Left hindlimb (tissue), 1 donor: ENCODE data around the gene RUNX1.

ENCODE experiments used
- DNase-seq: peaks from one replicate; pipeline ENCODE4 v3.0.0-alpha.2; 2018

The RUNX1 gene

GRCh38 chr21:34871026-34871908, 177.8 kb downstream of the RUNX1 start:
- DNase-seq: no peak

- no peak for DNase-seq
Observed at GRCh38 chr21:34870246-34870645, 178.9 kb downstream of the RUNX1 start.

GRCh38 chr21:34869545-34869944, 179.6 kb downstream of the RUNX1 start:
- DNase-seq: no peak

GRCh38 chr21:34867785-34868184, 181.3 kb downstream of the RUNX1 start:
- no peak for DNase-seq

- no peak for DNase-seq
Observed at GRCh38 chr21:34865400-34866241, 183.5 kb downstream of the RUNX1 start.

- no peak for DNase-seq
Observed at GRCh38 chr21:34864370-34865149, 184.5 kb downstream of the RUNX1 start.

- no peak for DNase-seq
Observed at GRCh38 chr21:34862951-34863350, 186.2 kb downstream of the RUNX1 start.

GRCh38 chr21:34861258-34861657, 187.8 kb downstream of the RUNX1 start:
- DNase-seq: no peak

- no peak for DNase-seq
Observed at GRCh38 chr21:34859976-34860653, 189.0 kb downstream of the RUNX1 start.

GRCh38 chr21:34858559-34858958, 190.5 kb downstream of the RUNX1 start:
- DNase-seq: no peak

GRCh38 chr21:34857874-34858273, 191.2 kb downstream of the RUNX1 start:
- DNase-seq: no peak

- no peak for DNase-seq
Observed at GRCh38 chr21:34857122-34857713, 191.9 kb downstream of the RUNX1 start.

- DNase-seq: no peak
Observed at GRCh38 chr21:34852448-34852847, 196.7 kb downstream of the RUNX1 start.

- DNase-seq: no peak
Observed at GRCh38 chr21:34850166-34850690, 198.9 kb downstream of the RUNX1 start.

- DNase-seq: peak; percentile 69
Observed at GRCh38 chr21:34846601-34847112, 202.4 kb downstream of the RUNX1 start.

GRCh38 chr21:34845521-34846451, 203.3 kb downstream of the RUNX1 start:
- peak; percentile 66 for DNase-seq

GRCh38 chr21:34844924-34845238, 204.2 kb downstream of the RUNX1 start:
- no peak for DNase-seq

GRCh38 chr21:34844013-34844923, 204.8 kb downstream of the RUNX1 start:
- DNase-seq: no peak

- no peak for DNase-seq
Observed at GRCh38 chr21:34843562-34843961, 205.5 kb downstream of the RUNX1 start.
